Breast epithelium (tissue), 3 donors: Measurements from ENCODE around the gene RRAS2.

ENCODE experiments used
- CTCF ChIP-seq, 3 donors: fragments of 450-650 bp; IDR thresholded peaks; one replicate each; pipeline ENCODE4 v1.5.1; 2016 to 2017; ENCODE audit warnings: antibody characterized with exemption in 3 of 3, mild to moderate bottlenecking in 3 of 3, moderate library complexity in 3 of 3
- POLR2A ChIP-seq: fragments of 450-650 bp; IDR thresholded peaks from one replicate; pipeline ENCODE4 v1.6.1; 2016; ENCODE audit warnings: antibody characterized with exemption, mild to moderate bottlenecking, moderate library complexity
- POLR2AphosphoS5 ChIP-seq, 3 donors: sonication (generic); formaldehyde crosslinking; IDR thresholded peaks; one replicate each; pipeline ENCODE4 v1.6.1; 2017; ENCODE audit warnings: antibody characterized with exemption in 3 of 3

GRCh38 chr11:14356342-14356741 lies 2.6 kb downstream of the RRAS2 start:
- TF ChIP-seq CTCF (IDR thresholded peaks at IDR 0.05), result no peak
- TF ChIP-seq POLR2A, result no peak
- TF ChIP-seq POLR2AphosphoS5 (IDR thresholded peaks at IDR 0.05), result no peak
